ACHN (cell line): ENCODE results near the gene KHDRBS2.
A peak's percentile ranks its signal among the peaks of the same experiment; 100 is the strongest.
"Not testable (repeated sequence)": the region's sequence is repeated elsewhere in the genome, so short reads cannot be mapped to it uniquely, and the experiment has no call there.

Experiments used
- DNase-seq: peaks from one replicate; pipeline ENCODE4 v3.0.0-alpha.2; 2015
- in situ Hi-C: cut with HindIII; loops from 2 replicates; pipeline ENCODE4 v1.10.0; 2017; ENCODE audit warnings: low sequenced_read_pairs, low pct_ligation_motif_present, low pct_unique_long_range_greater_than_20kb

The KHDRBS2 gene

DNA sequence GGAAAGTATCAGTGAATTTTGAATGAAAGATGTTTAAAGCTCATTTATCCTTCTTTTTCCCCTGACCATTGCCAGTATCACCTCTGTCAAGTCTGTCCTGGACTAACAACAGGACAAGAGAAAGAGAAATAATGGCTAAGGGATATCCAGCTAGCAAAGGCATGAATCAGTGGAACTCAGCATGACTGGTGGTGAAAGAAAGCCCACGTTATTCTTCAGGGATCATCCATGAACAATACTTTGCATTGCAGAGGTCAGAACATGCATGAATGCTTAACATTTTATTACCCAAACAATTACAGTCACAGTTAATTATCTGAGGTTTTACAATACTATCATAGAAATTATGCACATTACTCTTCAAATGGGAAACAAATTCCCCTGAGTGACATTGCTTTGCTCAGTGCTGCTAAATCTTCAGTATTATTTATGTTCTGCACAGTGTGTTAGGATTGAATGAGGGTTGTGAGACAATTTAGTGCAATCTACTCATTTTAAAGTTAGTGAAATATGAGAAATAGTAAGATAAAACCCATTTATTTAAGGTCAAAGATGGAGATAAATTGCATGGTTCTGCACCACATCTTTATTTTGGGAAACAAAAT, 350.7 kb downstream of the KHDRBS2 start:
- in situ Hi-C loops: no loop called here
- DNase-seq: no peak

DNA sequence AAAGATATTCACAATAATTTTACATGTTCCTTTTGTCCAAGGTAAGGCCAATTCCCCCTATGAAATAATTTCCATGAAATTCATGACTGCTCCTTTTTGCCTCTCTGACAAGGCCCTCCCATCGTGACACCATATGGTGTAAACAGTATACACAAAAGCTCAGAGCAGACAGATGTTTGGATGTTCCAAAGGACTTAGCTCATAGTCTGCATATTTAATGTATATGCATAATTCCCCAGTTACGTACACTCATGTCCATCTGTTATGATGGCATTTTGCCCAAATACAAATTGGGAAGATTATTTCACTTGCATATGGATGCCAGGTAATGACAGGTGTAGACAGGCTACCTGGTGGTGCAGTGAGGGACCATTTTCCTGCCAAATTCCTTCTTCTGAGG, 376.5 kb downstream of the KHDRBS2 start:
- DNase-seq: no peak

DNA sequence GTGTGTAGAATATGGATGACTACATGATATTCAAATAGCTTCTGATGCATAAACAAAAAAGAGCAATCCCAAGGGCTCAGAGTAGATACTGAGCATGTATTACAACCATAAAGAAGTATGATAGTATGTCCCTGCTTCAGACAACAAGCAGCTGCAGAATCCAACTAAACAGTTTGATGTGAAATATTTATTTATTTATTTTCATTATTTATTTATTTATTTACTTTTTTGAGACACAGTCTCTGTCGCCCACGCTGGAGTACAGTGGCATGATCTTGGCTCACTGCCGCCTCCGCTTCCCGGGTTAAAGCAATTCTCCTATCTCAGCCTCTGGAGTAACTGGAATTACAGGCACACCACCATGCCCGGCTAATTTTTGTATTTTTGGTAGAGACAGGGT, 384.3 kb downstream of the KHDRBS2 start:
- no peak for DNase-seq
- in situ Hi-C loops: no loop called here

More for the DNA sequence above, 376.5 kb downstream of the KHDRBS2 start:
- in situ Hi-C loops: no loop called here

DNA sequence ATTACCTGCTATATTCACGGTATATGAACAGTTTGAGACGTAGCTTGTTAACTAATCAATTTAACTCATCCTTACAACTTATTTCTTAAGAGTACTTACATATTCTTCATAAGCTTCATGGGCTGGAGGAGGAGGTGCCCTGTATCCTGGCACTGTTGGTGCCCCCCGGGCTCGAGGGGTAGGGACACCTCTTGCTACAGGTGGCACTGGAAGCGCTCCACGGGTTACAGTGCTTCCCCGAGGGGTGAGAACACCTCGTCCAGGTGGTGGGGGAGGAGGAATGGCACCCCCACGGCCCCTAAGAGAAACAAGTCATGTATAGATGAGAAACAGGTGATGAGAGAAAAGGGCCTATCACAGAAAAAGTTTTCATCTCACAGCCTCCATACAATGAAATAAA, 391.5 kb downstream of the KHDRBS2 start:
- DNase-seq: no peak
- in situ Hi-C loops: no loop called here

DNA sequence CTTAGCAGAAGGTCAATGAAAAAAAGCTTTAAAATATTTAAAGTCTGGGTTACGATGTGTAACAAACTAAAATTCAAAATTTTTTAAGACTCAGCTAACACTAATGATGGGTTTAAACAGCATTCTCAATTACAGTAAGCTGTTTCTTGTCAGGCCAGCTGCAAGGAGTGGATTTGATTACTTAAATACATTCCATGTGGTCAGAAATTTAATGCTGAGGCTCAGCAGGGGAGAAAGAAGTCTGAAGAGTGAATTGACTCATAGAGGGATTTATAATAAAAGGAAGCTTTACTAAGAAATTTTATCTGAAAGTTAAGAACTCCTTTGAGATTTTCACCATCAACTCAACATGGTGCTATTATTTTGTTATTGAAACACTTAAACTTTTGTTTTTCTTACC, 398.6 kb downstream of the KHDRBS2 start:
- no peak for DNase-seq
- in situ Hi-C loops: no loop called here

DNA sequence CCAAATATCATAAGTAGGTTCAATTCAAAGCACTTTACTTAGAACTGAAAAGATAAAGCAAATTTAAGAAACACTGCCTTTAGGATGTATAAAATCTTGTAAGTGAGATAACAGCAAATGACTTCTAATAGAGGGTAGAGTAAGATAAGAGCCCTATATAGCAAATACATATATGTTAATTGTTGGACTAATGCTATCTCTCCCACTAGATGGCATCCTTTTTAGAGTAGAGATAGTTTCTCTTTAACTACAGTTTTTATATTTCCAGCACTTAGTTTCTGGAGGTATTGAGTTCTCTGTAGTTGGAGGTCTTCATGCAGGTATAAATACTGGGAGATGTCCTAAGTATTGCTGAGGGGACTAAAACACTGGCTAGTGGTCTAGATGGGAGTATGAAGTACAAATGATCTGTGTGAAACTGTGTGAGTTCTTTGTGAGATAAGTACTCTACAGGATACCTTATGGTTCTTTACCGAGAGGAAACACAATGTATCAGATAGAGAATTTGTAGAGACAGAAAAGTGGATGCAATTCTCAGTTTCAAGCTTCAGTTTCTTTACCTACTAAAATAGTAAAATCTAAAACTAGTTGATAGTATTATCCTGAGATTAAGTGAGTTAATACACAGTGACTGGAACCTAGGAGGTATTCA, 399.3 kb downstream of the KHDRBS2 start:
- in situ Hi-C loops: no loop called here
- DNase-seq: peak; percentile 3

DNA sequence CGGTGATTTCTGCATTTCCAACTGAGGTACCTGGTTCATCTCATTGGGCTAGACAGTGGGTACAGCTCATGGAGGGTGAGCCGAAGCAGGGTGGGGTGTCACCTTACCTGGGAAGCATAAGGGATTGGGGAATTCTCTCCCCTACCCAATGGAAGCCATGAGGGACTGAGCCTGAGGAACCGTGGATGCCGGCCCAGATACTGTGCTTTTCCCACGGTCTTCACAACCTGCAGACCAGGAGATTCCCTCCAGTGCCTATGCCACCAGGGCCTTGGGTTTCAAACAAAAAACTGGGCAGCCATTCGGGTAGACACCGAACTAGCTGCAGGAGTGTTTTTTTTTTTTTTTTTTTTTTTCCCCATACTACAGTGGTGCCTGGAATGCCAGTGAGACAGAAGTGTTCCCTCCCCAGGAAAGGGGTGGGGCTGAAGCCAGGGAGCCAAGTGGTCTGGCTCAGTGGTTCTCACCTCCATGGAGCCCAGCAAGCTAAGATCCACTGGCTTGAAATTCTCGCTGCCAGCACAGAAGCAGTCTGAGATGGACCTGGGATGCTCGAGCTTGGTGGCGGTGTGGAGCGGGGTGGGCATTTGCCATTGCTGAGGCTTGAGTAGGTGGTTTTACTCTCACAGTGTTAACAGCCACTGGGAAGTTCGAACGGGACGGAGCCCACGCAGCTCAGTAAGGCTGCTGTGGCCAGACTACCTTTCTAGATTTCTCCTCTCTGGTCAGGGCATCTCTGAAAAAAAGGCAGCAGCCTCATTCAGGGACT, 416.2 kb downstream of the KHDRBS2 start:
- no peak for DNase-seq
- in situ Hi-C loops: no loop called here

DNA sequence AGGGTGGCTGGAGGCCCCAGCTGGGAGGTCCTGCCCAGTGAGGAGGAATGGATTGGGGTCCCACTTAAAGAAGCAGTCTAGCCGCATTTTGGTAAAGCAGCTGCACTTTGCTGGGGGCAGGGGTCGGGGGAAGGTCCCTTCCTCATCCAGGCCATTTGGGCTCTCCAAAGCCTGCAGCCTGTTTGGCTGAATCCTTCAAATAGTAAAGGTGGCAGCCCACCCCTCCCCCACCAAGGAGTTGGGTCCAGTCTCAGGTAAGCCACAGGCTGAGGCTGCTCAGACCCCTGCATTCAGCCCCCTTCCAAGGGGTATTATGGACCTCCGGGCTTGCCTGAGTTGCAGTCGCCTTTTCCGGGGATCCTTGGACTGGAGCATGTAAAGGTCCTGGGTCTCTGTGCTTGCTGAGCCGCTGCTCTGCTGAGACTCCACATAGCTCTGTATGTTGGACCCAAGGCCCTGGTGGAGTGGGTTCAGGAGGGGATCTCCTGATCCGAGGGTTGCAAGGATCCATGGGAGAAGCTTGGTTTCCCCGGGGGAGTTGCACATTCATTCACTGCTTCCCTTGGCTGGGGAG, 417.4 kb downstream of the KHDRBS2 start:
- no peak for DNase-seq
- in situ Hi-C loops: no loop called here

DNA sequence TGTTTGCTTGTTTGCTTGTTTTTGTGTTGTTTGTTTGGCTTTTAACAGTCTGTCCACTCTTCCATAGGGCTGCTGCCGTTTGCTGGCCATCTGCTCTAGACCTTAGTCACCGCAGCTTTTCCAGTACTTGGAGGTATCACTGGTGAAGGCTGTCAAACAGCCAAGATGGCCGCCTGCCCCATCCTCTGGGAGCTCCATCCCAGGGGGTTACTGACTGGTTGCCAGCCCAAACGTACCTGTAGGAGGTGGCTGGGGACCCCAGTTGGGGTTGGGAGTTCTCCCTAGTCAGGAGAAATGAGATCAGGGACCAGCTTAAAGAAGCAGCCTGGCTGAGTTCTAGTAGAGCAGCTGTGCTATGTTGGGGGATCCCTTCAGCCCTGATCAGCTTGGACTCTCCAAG, 418.4 kb downstream of the KHDRBS2 start:
- in situ Hi-C loops: no loop called here
- no peak for DNase-seq

DNA sequence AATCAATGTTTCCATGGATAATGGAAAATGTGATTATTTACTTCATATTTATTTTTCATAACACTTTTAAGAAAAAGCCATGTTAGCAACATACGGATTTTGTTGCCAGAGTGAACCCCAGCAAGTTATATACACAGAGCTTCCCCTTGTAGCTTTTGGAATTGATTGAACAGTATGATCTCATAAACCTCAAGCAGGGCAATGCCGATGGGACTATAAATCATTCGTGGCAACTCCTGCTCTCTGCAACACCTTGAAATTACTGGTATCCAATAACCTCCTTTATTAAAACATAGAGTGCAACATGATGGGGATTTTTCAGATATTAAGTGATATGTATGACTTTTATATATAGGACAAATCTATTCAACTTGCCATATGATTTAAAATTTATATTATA, 428.5 kb downstream of the KHDRBS2 start:
- DNase-seq: no peak
- in situ Hi-C loops: no loop called here

DNA sequence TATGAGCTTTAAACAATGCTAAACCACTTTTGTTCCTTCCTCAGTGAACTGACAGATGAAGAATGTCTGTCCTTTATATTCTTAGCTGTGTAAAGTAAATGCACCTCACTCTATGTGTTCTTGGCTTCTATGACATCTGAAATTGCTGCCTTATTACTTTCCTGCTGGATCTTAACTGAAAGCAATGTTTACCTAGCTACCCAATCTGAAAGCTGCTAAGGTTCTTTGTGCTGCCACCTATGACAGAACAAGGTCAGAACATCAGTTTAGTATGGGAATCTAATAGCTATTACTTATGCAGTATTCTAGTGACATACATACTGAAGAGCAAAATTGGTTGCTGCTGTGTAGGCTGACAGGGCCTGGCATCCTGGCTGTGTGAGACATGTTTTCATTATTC, 444.1 kb downstream of the KHDRBS2 start:
- in situ Hi-C loops: no loop called here
- no peak for DNase-seq

DNA sequence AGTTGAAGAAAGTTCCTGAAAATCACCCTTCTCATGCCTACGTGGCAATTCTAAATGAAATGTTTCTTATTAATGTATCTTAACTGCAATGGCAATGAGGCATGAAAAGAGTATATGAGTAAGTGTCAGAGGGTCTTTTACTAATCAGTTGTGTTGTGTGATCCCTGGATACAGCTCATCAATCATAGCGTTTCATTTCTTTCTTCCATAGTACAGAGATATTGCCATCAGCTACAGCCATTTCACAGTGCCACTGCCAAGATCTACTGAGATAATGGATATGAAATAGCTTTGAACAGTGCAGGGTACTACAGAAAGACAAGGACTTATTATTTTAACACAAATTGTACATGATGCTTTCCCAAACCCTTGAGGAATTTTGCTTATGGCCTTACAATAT, 450.8 kb downstream of the KHDRBS2 start:
- in situ Hi-C loops: no loop called here
- DNase-seq: no peak

DNA sequence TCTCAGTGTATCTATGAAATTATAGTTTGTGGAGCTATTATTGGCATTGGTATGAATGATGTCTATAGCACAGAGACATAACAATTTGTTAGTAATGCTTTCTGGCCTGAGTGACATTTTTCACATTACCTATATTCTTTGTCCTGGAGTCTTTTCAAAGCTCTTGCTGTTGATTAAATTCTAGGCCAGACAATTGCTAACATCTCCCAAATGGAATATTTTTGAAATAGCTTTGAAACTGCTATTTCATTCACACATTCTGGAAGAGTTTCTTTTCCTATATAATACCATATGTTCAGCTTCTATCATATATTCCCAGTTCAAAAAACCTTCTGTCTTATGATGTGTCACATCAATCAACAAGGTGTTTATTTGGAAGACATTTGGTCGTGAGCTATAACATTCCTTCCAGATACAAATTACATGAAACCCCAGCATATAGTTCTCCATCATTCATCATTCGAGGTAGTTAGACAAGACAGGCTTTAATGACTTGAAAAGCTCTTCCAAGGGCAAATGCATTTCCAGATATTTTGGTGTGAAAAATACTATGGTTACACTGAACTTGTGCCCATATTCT, 452.8 kb downstream of the KHDRBS2 start:
- in situ Hi-C loops: no loop called here
- no peak for DNase-seq

DNA sequence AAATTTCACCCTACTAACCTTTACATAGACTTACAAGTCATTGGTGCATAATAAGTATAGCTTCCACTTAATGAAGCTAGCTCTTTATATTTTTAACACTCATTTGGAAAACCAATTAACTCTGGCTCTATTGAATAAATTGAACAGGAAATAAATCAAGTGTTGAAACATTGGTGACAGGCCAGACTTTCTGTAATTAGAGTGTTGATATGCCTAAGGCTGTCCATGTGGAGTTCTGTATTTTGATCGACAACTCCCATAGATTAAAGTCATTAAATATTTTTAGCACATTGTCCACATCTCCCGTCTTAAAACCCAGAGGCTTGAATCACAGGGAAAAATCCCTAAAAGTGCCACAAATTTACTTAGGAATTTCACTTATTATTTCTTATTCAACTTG, 468.3 kb downstream of the KHDRBS2 start:
- DNase-seq: no peak
- in situ Hi-C loops: no loop called here

DNA sequence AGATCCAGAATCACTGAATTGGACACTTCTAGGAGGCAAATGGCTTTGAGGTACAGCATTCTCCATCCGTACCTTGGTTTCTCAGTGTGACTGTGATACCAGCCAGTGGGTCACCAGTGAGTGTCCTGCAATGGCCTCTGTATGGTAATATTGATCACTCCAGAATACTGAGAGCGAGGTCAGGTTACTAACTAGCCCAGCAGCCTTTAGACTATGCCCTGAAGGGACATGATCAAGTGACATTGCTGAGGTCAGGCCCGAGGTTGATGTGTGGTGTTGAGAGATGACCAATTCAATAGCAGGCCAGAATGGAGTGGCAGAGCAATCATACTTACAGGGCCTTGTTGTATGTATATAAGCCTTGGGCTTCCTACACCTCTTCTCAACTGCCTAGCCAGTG, 476.0 kb downstream of the KHDRBS2 start:
- in situ Hi-C loops: no loop called here
- DNase-seq: no peak

DNA sequence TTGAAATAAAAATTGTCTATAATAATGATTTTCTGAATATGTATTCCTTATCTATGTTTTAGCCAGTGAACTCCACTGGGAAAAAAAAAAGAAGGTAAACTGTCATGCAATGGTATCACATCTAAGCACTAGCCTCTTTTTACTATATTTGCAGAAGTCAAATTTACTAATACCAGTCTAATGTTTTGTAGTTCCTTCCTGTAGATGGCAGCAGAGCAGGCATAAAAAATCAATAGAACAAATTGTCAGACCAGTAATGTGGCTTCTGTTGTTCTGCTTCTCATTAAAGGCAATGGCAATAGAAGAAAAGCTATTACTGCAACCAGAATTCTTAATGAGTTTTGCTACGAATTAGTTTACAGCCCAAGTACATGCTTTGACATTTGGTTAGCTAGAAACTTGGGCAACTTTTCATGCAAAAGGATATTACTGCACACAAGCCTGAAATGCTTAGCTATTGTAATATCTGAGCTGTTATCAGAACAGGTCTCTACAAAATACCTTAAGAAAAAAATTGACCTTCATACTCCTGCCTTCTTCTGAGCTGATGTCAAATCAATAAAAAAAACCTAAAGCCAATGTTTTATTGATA, 476.9 kb downstream of the KHDRBS2 start:
- DNase-seq: peak; percentile 36
- in situ Hi-C loops: no loop called here

DNA sequence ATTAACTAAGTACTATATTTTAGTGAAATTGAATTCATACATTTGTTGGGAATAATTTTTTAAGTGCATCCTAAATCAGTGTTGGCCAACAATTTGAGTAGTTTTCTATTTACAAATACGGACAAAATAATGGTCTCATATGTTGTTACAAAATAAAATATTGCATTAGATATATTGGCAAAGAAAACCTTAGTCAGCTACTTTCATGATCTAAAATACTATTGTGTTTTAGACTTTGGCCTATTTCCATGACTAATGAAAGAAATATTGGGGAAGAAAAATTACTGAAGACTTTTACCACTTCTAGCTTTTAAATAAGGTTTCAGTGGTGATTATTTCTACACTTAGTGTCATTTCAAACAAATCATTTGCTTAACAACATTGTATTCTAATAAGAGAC, 498.0 kb downstream of the KHDRBS2 start:
- no peak for DNase-seq
- in situ Hi-C loops: no loop called here

DNA sequence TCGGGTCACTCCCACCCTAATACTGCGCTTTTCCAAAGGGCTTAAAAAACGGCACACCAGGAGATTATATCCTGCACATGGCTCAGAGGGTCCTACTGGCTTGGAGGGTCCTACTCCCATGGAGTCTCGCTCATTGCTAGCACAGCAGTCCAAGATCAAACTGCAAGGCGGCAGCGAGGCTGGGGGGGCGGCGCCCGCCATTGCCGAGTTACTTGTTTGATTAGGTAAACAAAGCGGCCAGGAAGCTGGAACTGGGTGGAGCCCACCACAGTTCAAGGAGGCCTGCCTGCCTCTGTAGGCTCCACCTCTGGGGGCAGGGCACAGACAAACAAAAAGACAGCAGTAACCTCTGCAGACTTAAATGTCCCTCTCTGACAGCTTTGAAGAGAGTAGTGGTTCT, 516.6 kb downstream of the KHDRBS2 start:
- in situ Hi-C loops, DNase-seq: not testable (repeated sequence)

DNA sequence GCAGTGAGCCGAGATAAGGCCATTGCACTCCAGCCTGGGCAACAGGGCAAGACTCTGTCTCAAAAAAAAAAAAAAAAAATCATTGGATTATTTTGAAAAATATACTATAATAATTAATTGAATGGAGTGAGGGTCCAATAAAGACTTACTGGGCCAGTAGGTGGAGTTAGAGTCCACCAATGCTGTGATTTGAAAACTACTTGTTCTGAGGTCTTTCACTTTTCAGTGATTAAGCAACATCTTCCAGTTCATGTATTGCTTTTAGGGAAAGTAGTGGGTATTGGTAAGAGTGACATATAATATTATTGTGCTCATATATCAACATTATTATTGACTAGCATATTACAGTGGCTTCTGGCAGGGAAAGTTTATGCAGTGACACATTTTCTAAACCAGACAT, 530.3 kb downstream of the KHDRBS2 start:
- no peak for DNase-seq
- in situ Hi-C loops: no loop called here
